ENCODE results near the gene CCKAR.

CCKAR gene

GRCh38 chr4:26491449-26492170 lies 1.3 kb upstream of the CCKAR start:
- DNase-seq (ENCODE audit: low read depth in 2 of 3, low spot score in 1 of 3) = no peak

DNA sequence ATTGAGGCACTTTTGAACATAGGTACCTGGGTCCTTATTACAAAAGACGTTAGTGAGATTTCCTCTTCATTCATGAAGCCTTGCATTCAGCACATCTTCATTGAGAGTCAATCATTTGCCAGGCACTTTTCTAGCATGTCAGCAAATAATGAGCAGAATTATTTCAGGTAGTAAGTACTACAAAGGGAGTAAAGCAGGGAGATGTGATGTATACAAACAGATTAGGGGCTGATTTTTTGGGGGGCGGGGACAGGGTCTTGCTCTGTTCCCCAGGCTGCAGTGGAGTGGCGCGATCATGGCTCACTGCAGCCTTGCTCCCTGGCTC lies 638 bp upstream of the CCKAR start:
- DNase-seq (ENCODE audit: low read depth in 2 of 3, low spot score in 1 of 3) = no peak

DNA sequence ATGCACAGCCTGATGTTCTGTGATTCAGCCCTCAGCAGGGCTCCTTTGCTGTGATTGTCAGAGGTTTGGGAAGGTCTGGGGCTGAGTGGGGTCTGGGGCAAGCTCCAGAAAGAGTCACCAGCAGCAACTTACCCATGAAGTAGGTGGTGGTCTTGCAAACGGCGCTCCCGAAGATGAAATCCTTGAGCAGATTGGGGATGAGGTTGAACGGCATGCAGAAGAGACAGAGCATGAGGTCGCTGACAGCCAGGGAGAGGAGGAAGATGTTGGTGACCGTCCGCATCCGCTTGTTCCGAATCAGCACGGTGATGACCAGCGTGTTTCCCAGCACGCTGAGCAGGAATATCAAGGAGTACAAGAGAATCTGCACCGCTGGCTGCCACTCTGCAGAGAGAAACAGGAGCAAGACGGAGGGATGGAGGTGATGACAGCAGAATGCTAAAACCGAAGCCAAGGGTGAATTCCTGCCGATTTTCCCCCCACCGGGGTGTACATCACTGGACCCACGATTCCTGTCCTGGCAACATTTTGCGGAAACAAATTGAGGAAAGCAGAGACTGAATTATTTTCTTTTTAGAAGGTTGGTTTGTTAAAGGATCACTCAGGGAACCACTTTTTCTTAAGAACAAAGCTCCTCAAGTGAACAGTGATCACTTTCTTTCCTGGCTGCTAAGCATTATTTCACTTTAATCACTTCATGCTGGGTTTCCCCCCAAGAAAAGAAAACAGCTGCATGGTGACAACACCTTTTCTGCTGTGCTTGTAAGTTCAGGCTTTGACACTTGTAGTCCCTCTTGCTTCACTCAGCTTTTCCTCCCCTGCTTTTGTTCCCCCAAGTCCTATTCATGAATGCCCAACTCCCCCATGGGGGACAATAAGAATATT lies 941 bp downstream of the CCKAR start:
- no peak for DNase-seq (ENCODE audit: low read depth in 2 of 3, low spot score in 1 of 3)

- DNase-seq (ENCODE audit: low read depth in 2 of 3, low spot score in 1 of 3) = no peak
Measured at GRCh38 chr4:26485684-26486083, 4.6 kb downstream of the CCKAR start.

GRCh38 chr4:26484516-26484915 lies 5.8 kb downstream of the CCKAR start:
- no peak for DNase-seq (ENCODE audit: low read depth in 2 of 3, low spot score in 1 of 3)

DNA sequence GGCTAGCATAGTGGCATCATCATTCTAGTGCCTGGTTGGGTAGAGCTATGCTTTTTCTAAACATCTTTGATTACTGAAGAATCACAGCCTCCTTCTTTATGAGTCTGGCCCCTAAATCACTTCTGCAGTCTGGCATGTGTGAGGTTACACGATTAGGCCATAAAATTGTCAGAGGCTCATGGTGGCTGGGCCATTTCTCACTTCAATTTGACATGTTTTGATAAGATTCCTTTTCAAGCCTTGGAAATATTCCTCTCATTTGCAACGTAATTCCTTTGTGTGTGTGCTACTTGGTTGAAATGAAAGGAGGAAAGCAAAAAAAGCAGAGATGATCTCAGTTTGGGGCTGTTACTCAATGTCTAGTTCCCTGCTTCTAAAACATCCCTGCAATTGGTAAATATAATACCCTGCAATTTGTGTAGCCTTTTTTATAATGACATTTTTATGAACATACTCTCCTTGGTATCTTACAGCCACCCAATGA lies 6.2 kb downstream of the CCKAR start:
- no peak for DNase-seq (ENCODE audit: low read depth in 2 of 3, low spot score in 1 of 3)

DNA sequence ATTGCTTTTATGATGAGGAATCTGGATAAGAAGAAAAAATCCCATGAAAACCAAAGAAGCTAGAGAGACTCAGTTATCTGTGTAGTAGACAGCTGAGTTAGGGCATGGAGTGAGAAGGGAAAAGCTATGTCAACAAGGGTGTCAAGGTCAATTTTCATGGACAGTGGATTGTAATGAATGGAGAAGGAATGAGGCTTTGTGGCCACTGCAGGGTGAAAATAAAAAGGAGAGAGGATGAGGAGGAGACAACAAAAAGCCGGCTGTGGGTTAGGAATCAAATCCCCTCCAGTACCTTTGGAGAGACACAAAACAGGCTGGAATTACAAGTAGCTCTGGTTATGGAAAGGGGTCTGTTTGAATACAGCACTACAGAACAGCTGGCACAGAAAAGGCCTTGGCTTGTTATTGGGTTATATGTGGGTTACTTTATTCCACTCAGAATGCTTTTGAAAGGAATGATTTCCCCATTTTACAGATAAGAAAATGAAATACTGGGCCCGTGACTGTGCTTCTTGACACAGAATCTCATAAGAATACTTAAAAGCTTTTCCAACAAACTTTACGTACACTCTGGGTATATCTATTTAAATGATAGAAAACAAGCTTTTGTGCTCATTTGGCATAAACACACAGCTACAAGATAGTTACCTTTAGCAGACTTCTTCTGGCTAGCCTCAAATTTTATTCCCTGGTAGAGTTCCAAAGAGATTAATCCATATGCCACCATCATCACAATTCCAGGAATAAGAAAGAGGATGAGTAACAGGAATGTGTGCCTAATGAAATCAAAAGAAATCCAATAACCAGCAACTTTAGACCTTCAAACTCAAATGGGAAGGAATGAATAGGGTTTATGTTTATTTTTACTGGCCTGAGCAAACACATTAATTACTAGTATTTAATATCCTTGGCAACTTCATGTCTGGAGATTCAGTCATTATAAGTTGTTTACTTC lies 7.5 kb downstream of the CCKAR start:
- no peak for DNase-seq (ENCODE audit: low read depth in 2 of 3, low spot score in 1 of 3)

GRCh38 chr4:26478330-26478729 lies 12.0 kb downstream of the CCKAR start:
- no peak for DNase-seq (ENCODE audit: low read depth in 2 of 3, low spot score in 1 of 3)

- no peak for DNase-seq (ENCODE audit: low read depth in 2 of 3, low spot score in 1 of 3)
Measured at GRCh38 chr4:26476545-26476944, 13.7 kb downstream of the CCKAR start.

DNA sequence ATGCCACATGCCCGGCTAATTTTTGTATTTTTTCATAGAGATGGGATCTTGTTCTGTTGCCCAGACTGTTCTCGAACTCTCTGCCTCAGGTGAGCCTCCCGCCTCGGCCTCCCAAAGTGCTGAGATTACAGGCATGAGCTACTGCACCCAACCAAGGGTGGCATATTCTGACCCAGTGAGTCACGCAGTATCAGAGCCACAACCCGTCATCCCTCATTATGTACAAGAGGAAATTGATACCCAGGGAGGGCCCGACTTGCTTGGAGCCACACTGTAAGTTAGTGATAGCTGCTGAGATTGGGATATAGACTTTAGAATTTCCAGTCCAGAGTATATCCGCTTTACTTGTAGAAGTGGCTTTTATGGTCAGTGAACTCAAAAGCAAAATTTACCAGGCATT lies 14.6 kb downstream of the CCKAR start:
- no peak for DNase-seq (ENCODE audit: low read depth in 2 of 3, low spot score in 1 of 3)

DNA sequence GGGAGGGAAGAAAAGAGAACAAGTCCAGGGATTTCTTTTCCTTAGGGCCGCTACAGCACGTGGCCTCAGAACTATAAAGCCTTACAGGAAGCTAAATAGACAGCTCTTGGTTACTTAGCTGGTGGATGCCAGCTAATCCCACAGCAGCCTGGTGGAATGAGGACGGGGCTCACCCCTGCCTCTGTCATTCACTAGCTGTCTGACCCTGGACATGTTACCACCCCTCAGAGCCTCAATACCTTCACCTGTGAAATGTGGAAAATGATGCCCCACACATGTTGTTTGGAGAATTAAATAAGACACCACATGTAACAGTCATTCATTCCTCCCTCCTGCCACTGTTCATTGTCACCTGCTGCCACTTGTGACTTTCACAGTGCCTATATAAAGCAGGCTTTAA lies 15.7 kb downstream of the CCKAR start:
- DNase-seq (ENCODE audit: low read depth in 2 of 3, low spot score in 1 of 3) = no peak

DNA sequence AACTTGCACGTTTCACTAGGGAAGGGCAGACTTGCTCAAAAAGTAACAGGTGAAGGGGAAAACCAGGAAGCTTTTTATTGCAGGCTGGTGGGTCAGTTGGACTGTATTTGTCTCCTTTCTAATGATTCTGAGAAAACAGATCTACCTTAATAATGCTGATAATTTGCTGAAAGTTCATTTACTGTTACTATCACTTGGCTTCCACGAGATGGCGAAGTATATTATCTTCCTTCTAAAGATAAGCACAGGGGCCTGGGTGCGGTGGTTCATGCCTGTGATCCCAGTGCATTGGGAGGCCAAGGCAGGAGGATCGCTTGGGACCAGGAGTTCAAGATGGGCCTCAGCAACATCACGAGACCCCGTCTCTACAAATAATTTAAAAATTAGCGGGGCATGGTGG lies 16.4 kb downstream of the CCKAR start:
- no peak for DNase-seq (ENCODE audit: low read depth in 2 of 3, low spot score in 1 of 3)

GRCh38 chr4:26471890-26472289 lies 18.4 kb downstream of the CCKAR start:
- no peak for DNase-seq (ENCODE audit: low read depth in 2 of 3, low spot score in 1 of 3)

DNA sequence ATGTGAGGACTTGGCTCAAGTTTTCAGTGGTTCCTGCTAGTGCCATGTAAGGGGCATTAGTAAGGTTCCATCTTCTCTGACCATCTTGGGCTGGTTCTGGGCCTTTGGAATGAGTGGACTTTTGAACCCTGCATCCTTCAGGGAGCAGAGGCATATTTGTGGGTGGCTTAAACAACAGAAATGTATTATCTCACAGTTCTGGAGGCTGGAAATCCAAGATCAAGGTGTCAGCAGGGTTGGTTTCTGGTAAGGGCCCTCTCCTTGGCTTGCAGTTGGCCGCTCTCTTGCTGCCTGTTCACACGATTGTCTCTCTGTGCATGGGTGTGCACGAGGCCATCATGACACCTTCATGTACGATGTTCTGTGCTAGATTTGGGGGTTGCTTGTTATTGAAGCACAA lies 21.3 kb downstream of the CCKAR start:
- no peak for DNase-seq (ENCODE audit: low read depth in 2 of 3, low spot score in 1 of 3)

GRCh38 chr4:26468283-26468949 lies 21.9 kb downstream of the CCKAR start:
- no peak for DNase-seq (ENCODE audit: low read depth in 2 of 3, low spot score in 1 of 3)

- DNase-seq (ENCODE audit: low read depth in 2 of 3, low spot score in 1 of 3) = no peak
Measured at GRCh38 chr4:26467724-26468123, 22.6 kb downstream of the CCKAR start.

DNA sequence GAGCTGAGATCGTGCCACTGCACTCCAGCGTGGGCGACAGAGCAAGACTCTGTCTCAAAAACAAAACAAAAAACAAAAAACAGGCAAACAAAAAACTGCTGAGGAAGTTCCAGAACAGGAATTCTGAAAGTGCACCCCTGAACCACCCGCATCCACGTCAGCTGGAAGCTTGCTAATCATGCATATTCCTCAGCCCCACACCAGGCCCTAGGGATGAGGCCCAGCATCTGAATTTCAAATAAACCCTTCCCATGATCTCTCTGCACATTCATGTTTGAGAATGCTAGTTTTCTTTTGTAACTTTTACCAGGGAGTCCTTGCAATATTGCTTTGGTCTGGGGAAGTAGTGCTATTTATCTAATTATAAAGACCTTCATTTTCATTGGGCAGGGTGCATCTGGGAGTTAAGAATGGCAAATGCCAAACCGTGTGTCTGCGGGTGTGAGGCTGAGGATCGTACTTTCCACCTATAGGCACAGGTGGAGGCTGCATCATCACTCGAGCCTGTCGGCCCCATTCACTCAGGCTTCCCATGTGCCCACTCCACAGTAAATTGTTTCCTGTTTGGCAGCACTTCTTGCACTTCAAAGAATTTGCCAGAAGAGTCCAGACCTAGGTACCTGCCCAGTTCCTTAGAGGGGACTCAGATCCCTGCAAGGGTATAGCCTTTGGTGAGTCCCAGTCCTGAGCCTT lies 23.6 kb downstream of the CCKAR start:
- no peak for DNase-seq (ENCODE audit: low read depth in 2 of 3, low spot score in 1 of 3)

GRCh38 chr4:26464420-26465095 lies 25.7 kb downstream of the CCKAR start:
- DNase-seq (ENCODE audit: low read depth in 2 of 3, low spot score in 1 of 3) = no peak

- DNase-seq (ENCODE audit: low read depth in 2 of 3, low spot score in 1 of 3) = no peak
Measured at GRCh38 chr4:26463386-26463785, 26.9 kb downstream of the CCKAR start.

DNA sequence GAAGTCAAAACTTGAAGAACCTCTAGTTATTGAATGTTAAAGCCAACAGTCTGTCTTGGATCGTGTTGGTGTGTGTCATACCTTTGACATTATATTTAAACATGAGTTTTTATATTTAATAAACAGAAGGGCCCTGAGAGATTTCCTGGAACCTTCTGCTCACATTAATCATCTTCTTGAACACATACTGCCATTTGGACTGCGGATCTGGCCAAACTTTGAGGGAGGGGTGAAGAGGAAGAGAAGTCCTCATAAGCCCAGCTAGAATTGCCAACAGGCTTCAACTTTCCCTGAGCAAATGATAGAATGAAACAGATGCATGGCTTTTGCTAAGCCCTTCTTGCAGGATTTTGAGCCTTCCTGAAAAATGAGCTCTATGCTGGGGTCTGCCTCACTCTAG lies 27.4 kb downstream of the CCKAR start:
- DNase-seq (ENCODE audit: low read depth in 2 of 3, low spot score in 1 of 3) = no peak
